WTC11 (cell line): ENCODE data around the gene PLXNA2. TPM values are rescaled to one million over a fixed set of nuclear protein-coding genes. Genes with fewer than 3 reads are reported as not detected.

ENCODE experiments used
- ATAC-seq: fragments of 200-7000 bp; cut with Tn5 transposase; 2 replicates; pipeline ENCODE4 v1.10.0; 2021; ENCODE audit warnings: mild to moderate bottlenecking, moderate library complexity
- CTCF ChIA-PET: fragments of 300-600 bp; sonication (Branson Sonifier 250); formaldehyde crosslinking; loops from one replicate; lab custom pipeline; 2021; ENCODE audit warnings: antibody characterized with exemption; lab: Charles Lee
- POLR2A ChIA-PET: fragments of 350-600 bp; sonication (Branson Sonifier 250); formaldehyde crosslinking; loops from one replicate; lab custom pipeline; 2021; ENCODE audit warnings: antibody characterized with exemption; lab: Charles Lee
- DNase-seq: peaks from one replicate; pipeline ENCODE4 v3.0.0; 2021; ENCODE audit warnings: low spot score
- H3K27ac Mint-ChIP-seq: 2 replicates; pipeline ENCODE4 v1.8.0; 2021; ENCODE audit warnings: mixed read lengths
- H3K27me3 Mint-ChIP-seq: 2 replicates; pipeline ENCODE4 v1.8.0; 2021; ENCODE audit warnings: low read depth, mild to moderate bottlenecking, moderate library complexity, mixed read lengths
- H3K36me3 Mint-ChIP-seq: 2 replicates; pipeline ENCODE4 v1.8.0; 2021; ENCODE audit warnings: mixed read lengths
- H3K4me1 Mint-ChIP-seq: 2 replicates; pipeline ENCODE4 v1.8.0; 2022; ENCODE audit warnings: mixed read lengths
- H3K4me3 Mint-ChIP-seq: 2 replicates; pipeline ENCODE4 v1.8.0; 2021; ENCODE audit warnings: mild to moderate bottlenecking, moderate library complexity, mixed read lengths
- H3K9me3 Mint-ChIP-seq: 2 replicates; pipeline ENCODE4 v1.8.0; 2021; ENCODE audit warnings: mixed read lengths
- ETV6 ChIP-seq: sonication (generic); formaldehyde crosslinking; IDR thresholded peaks from 2 replicates; pipeline ENCODE4 v1.8.1; 2022; ENCODE audit warnings: mild to moderate bottlenecking, missing genetic modification reagents
- HMGA2 ChIP-seq: fragments of 250-450 bp; sonication (Bioruptor Pico); IDR thresholded peaks from 2 replicates; pipeline ENCODE4 v1.4.0; 2021; ENCODE audit warnings: mild to moderate bottlenecking, moderate library complexity
- MXD4 ChIP-seq: fragments of 250-450 bp; sonication (Bioruptor Pico); IDR thresholded peaks from 2 replicates; pipeline ENCODE4 v1.8.0; 2021; ENCODE audit warnings: mild to moderate bottlenecking, moderate library complexity, borderline replicate concordance
- MYBL2 ChIP-seq: sonication (generic); formaldehyde crosslinking; IDR thresholded peaks from 2 replicates; pipeline ENCODE4 v1.8.1; 2023; ENCODE audit warnings: mild to moderate bottlenecking, moderate library complexity, missing genetic modification reagents
- NFATC4 ChIP-seq: fragments of 250-450 bp; sonication (Bioruptor Pico); IDR thresholded peaks from 2 replicates; pipeline ENCODE4 v1.9.0; 2021; ENCODE audit warnings: mild to moderate bottlenecking
- NFE2L1 ChIP-seq: sonication (generic); formaldehyde crosslinking; IDR thresholded peaks from 2 replicates; pipeline ENCODE4 v1.8.1; 2023; ENCODE audit warnings: missing genetic modification reagents
- NFYB ChIP-seq: sonication (generic); formaldehyde crosslinking; conservative IDR thresholded peaks from 2 replicates; pipeline ENCODE4 v1.8.0; 2022; ENCODE audit warnings: low read depth, missing genetic modification reagents
- NR1H2 ChIP-seq: sonication (generic); formaldehyde crosslinking; IDR thresholded peaks from 2 replicates; pipeline ENCODE4 v1.9.0; 2021; ENCODE audit warnings: mild to moderate bottlenecking, moderate library complexity, missing genetic modification reagents
- NR3C1 ChIP-seq: sonication (generic); formaldehyde crosslinking; conservative IDR thresholded peaks from 2 replicates; pipeline ENCODE4 v1.8.1; 2023; ENCODE audit warnings: low read depth, mild to moderate bottlenecking, missing genetic modification reagents
- OVOL2 ChIP-seq: fragments of 250-450 bp; sonication (Bioruptor Pico); IDR thresholded peaks from 2 replicates; pipeline ENCODE4 v1.9.0; 2021; ENCODE audit warnings: mild to moderate bottlenecking, borderline replicate concordance
- SMAD3 ChIP-seq: sonication (generic); formaldehyde crosslinking; IDR thresholded peaks from 2 replicates; pipeline ENCODE4 v1.8.0; 2022; ENCODE audit warnings: missing genetic modification reagents, mild to moderate bottlenecking, borderline replicate concordance
- TP53 ChIP-seq: sonication (generic); formaldehyde crosslinking; IDR thresholded peaks from 2 replicates; pipeline ENCODE4 v1.8.1; 2023; ENCODE audit warnings: mild to moderate bottlenecking, missing genetic modification reagents
- ZBTB21 ChIP-seq: sonication (generic); formaldehyde crosslinking; IDR thresholded peaks from 2 replicates; pipeline ENCODE4 v1.8.1; 2023; ENCODE audit warnings: mild to moderate bottlenecking, missing genetic modification reagents, borderline replicate concordance
- ZNF138 ChIP-seq: sonication (generic); formaldehyde crosslinking; conservative IDR thresholded peaks from 2 replicates; pipeline ENCODE4 v1.8.1; 2022; ENCODE audit warnings: mild to moderate bottlenecking, moderate library complexity, missing genetic modification reagents
- ZNF219 ChIP-seq: sonication (generic); formaldehyde crosslinking; IDR thresholded peaks from 2 replicates; pipeline ENCODE4 v1.8.0; 2023; ENCODE audit warnings: missing genetic modification reagents, mild to moderate bottlenecking, borderline replicate concordance
- ZNF232 ChIP-seq: sonication (generic); formaldehyde crosslinking; IDR thresholded peaks from 2 replicates; pipeline ENCODE4 v1.8.0; 2022; ENCODE audit warnings: mild to moderate bottlenecking, missing genetic modification reagents
- ZNF263 ChIP-seq: sonication (generic); formaldehyde crosslinking; IDR thresholded peaks from 2 replicates; pipeline ENCODE4 v1.8.1; 2022; ENCODE audit warnings: low read depth, mild to moderate bottlenecking, moderate library complexity, missing genetic modification reagents
- total RNA-seq: library from RNA; stranded (reverse); gene quantifications from 3 replicates; pipeline ENCODE4 v1.2.3, GENCODE V29; 2021
- TF ChIP-seq, protein P1 (sequence below): sonication (generic); formaldehyde crosslinking; IDR thresholded peaks from 2 replicates; pipeline ENCODE4 v1.8.1; 2022; ENCODE audit warnings: mild to moderate bottlenecking, moderate library complexity, missing genetic modification reagents
- TF ChIP-seq, protein P2 (sequence below): sonication (generic); formaldehyde crosslinking; IDR thresholded peaks from 2 replicates; pipeline ENCODE4 v1.8.0; 2022; ENCODE audit warnings: mild to moderate bottlenecking, missing genetic modification reagents
- TF ChIP-seq, protein P3 (sequence below): fragments of 250-450 bp; sonication (Bioruptor Pico); IDR thresholded peaks from 2 replicates; pipeline ENCODE4 v2.1.2; 2022; ENCODE audit warnings: mild to moderate bottlenecking, moderate library complexity
- TF ChIP-seq, protein P4 (sequence below): sonication (generic); formaldehyde crosslinking; IDR thresholded peaks from 2 replicates; pipeline ENCODE4 v1.8.1; 2022; ENCODE audit warnings: mild to moderate bottlenecking, missing genetic modification reagents, moderate library complexity, borderline replicate concordance
- TF ChIP-seq, protein P5 (sequence below): sonication (generic); formaldehyde crosslinking; conservative IDR thresholded peaks from 2 replicates; pipeline ENCODE4 v1.8.1; 2023; ENCODE audit warnings: mild to moderate bottlenecking, low read depth, missing genetic modification reagents, moderate library complexity
- TF ChIP-seq, protein P6 (sequence below): fragments of 250-450 bp; sonication (Bioruptor Pico); IDR thresholded peaks from 2 replicates; pipeline ENCODE4 v1.8.0; 2021; ENCODE audit warnings: mild to moderate bottlenecking

PLXNA2 gene
- total RNA-seq, 1 experiment from 2014 or later = 4.2 TPM

DNA sequence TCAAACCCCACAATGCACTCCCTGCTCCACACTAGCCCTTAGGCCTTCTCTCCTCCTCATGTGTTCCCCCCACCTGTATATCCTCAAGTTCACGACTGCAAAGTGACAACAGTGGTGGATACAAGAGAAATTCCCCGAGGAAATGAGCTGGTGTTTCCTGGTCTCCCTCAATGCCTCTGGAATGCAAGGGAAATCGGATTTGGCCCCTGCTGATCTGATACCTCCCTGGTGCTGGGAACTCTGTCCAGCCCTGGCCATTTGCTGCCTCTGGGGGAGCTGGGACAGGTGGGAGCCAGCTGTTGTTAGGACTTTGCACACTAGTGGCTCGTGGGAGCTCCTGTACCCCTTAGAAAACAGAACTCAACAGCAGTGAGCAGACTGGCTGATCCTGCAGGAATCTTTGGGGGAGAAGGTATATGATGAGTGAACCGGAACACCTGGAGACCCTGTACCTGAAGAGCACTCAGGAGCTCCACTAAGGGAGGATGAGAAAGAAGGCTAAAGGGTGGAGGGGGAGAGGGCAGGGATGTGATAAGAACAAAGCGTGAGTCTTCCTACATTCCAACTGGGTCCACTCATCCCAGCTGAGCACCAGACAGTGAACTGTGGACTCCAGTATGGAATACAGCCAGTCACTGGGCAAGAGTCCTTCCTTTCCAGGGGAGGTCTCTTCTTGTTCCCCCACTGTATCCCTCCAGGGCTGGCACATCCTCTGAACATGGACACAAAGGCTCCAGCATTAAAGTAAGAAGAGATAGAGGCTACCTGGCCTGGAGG is 69.3 kb downstream of the PLXNA2 start (continued):
- TF ChIP-seq, protein P1, sequence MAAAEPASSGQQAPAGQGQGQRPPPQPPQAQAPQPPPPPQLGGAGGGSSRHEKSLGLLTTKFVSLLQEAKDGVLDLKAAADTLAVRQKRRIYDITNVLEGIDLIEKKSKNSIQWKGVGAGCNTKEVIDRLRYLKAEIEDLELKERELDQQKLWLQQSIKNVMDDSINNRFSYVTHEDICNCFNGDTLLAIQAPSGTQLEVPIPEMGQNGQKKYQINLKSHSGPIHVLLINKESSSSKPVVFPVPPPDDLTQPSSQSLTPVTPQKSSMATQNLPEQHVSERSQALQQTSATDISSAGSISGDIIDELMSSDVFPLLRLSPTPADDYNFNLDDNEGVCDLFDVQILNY (CRISPR knock-in tag) = no peak
- no peak for TF ChIP-seq OVOL2 (CRISPR knock-in tag)

DNA sequence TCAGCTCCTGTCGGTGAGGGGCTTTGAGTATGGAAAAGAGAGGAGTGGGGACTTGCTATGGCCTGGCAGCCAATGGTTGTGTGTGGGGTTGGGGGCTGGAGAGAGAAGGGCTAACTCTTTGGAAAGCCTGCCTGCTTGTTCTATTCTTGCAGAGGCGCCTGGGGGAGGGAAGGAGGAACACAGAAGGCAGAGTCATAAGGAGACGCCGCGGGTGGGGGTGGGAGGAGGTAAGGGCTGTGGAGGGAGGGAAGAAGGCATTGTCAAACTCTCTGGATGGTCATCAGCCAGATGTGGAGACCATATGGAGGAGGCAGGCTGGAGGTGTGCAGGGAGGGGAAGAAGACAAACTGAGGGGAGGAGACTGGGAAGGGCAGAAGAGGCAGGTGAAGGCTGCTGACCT is 70.0 kb downstream of the PLXNA2 start:
- no peaks in the 10 kb centered on the region for H3K9me3 Mint-ChIP-seq
- no peak for DNase-seq
- H3K27ac Mint-ChIP-seq = no peak overlapping the region
- ChIA-PET POLR2A (no interaction called here), CTCF (interaction anchor here (1.3 kb wide), 2 partner anchors 43 to 65 kb away, joined by 4 to 5 read pairs; no protein-coding TSS in a partner anchor)
- no peak for TF ChIP-seq ZBTB21 (CRISPR knock-in tag)
- TF ChIP-seq, protein P2, sequence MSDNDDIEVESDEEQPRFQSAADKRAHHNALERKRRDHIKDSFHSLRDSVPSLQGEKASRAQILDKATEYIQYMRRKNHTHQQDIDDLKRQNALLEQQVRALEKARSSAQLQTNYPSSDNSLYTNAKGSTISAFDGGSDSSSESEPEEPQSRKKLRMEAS (CRISPR knock-in tag) = no peak
- no peak for TF ChIP-seq NFATC4 (CRISPR knock-in tag)
- peaks cover 46% of the 10 kb centered on the region for H3K4me1 Mint-ChIP-seq
- H3K27me3 Mint-ChIP-seq = no peaks in the 10 kb centered on the region; the same call in 1 of the 2 replicates
- no peaks in the 10 kb centered on the region for H3K36me3 Mint-ChIP-seq
- H3K4me3 Mint-ChIP-seq = no peak overlapping the region
- ATAC-seq = no peak

DNA sequence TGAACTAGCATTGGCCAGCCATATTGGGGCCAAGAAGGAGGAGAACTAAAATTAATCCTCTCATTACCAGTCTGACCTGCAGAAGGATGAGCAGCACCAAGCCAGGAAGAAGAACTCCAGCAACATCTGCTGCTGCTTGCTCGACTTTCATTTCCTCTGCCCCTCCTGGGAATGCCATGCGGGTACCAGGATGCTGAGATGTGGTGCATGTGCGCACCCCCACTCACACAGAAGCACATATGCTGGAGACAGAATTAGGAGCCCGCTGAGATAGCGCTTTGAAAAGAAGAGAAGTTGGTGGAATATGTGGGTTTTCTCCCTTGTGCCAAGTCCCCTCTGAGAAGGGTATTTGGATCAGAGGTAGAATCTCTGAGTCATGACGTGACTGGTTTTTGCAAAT is 70.4 kb downstream of the PLXNA2 start:
- TF ChIP-seq NFE2L1 (CRISPR knock-in tag) (no peak), MYBL2 (CRISPR knock-in tag) (no peak), ZNF232 (CRISPR knock-in tag) (no peak), NFYB (CRISPR knock-in tag) (no peak), NR1H2 (CRISPR knock-in tag) (no peak), ETV6 (CRISPR knock-in tag) (no peak), NR3C1 (CRISPR knock-in tag) (no peak), HMGA2 (CRISPR knock-in tag) (no peak), ZNF263 (CRISPR knock-in tag) (no peak), ZNF138 (CRISPR knock-in tag) (no peak), NFATC4 (CRISPR knock-in tag) (no peak), ZNF219 (CRISPR knock-in tag) (no peak), SMAD3 (no peak), MXD4 (CRISPR knock-in tag) (no peak), TP53 (CRISPR knock-in tag) (no peak)
- TF ChIP-seq, protein P3, sequence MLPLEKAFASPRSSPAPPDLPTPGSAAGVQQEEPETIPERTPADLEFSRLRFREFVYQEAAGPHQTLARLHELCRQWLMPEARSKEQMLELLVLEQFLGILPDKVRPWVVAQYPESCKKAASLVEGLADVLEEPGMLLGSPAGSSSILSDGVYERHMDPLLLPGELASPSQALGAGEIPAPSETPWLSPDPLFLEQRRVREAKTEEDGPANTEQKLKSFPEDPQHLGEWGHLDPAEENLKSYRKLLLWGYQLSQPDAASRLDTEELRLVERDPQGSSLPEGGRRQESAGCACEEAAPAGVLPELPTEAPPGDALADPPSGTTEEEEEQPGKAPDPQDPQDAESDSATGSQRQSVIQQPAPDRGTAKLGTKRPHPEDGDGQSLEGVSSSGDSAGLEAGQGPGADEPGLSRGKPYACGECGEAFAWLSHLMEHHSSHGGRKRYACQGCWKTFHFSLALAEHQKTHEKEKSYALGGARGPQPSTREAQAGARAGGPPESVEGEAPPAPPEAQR = no peak
- TF ChIP-seq, protein P4, sequence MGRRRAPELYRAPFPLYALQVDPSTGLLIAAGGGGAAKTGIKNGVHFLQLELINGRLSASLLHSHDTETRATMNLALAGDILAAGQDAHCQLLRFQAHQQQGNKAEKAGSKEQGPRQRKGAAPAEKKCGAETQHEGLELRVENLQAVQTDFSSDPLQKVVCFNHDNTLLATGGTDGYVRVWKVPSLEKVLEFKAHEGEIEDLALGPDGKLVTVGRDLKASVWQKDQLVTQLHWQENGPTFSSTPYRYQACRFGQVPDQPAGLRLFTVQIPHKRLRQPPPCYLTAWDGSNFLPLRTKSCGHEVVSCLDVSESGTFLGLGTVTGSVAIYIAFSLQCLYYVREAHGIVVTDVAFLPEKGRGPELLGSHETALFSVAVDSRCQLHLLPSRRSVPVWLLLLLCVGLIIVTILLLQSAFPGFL (CRISPR knock-in tag) = no peak
- TF ChIP-seq, protein P5, sequence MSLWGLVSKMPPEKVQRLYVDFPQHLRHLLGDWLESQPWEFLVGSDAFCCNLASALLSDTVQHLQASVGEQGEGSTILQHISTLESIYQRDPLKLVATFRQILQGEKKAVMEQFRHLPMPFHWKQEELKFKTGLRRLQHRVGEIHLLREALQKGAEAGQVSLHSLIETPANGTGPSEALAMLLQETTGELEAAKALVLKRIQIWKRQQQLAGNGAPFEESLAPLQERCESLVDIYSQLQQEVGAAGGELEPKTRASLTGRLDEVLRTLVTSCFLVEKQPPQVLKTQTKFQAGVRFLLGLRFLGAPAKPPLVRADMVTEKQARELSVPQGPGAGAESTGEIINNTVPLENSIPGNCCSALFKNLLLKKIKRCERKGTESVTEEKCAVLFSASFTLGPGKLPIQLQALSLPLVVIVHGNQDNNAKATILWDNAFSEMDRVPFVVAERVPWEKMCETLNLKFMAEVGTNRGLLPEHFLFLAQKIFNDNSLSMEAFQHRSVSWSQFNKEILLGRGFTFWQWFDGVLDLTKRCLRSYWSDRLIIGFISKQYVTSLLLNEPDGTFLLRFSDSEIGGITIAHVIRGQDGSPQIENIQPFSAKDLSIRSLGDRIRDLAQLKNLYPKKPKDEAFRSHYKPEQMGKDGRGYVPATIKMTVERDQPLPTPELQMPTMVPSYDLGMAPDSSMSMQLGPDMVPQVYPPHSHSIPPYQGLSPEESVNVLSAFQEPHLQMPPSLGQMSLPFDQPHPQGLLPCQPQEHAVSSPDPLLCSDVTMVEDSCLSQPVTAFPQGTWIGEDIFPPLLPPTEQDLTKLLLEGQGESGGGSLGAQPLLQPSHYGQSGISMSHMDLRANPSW (CRISPR knock-in tag) = no peak
- TF ChIP-seq, protein P6, sequence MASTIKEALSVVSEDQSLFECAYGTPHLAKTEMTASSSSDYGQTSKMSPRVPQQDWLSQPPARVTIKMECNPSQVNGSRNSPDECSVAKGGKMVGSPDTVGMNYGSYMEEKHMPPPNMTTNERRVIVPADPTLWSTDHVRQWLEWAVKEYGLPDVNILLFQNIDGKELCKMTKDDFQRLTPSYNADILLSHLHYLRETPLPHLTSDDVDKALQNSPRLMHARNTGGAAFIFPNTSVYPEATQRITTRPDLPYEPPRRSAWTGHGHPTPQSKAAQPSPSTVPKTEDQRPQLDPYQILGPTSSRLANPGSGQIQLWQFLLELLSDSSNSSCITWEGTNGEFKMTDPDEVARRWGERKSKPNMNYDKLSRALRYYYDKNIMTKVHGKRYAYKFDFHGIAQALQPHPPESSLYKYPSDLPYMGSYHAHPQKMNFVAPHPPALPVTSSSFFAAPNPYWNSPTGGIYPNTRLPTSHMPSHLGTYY (CRISPR knock-in tag) = no peak
- TF ChIP-seq, protein P2 (CRISPR knock-in tag) = no peak
- DNase-seq = no peak
- no peaks in the 10 kb centered on the region for H3K9me3 Mint-ChIP-seq
- H3K27me3 Mint-ChIP-seq = no peaks in the 10 kb centered on the region; the same call in 1 of the 2 replicates
- H3K4me1 Mint-ChIP-seq = peaks cover 44% of the 10 kb centered on the region
- CTCF ChIA-PET = no interaction called here
- no peak overlapping the region for H3K4me3 Mint-ChIP-seq
- no peak overlapping the region for H3K27ac Mint-ChIP-seq
- H3K36me3 Mint-ChIP-seq = no peaks in the 10 kb centered on the region
- no peak for ATAC-seq
- POLR2A ChIA-PET = no interaction called here
